ENCODE results near the gene EIF2B5.
"Not testable (repeated sequence)": the region's sequence is repeated elsewhere in the genome, so short reads cannot be mapped to it uniquely, and the experiment has no call there.

Gene EIF2B5

GRCh38 chr3:184149123-184149522, 14.0 kb downstream of the EIF2B5 start:
- no peak overlapping the region for H2AFZ ChIP-seq (ENCODE audit: low read length)
- no peaks in the 10 kb centered on the region for H4K20me1 ChIP-seq (ENCODE audit: insufficient read depth, low read length)
- H3K27ac ChIP-seq (ENCODE audit: low read depth, low read length, poor library complexity, severe bottlenecking): no peak overlapping the region
- no peaks in the 10 kb centered on the region for H3K79me2 ChIP-seq (ENCODE audit: insufficient read depth, low read length)
- no peaks in the 10 kb centered on the region for H3K27me3 ChIP-seq (ENCODE audit: insufficient read depth, low read length)
- no peak overlapping the region for H3K4me3 ChIP-seq (ENCODE audit: low read depth, low read length, poor library complexity, severe bottlenecking)
- no peak overlapping the region for H3K4me2 ChIP-seq (ENCODE audit: low read length)
- H3K4me1 ChIP-seq (ENCODE audit: insufficient read depth, low read length, severe bottlenecking): peaks cover 12% of the 10 kb centered on the region
- no peak for TF ChIP-seq EZH2 (IDR thresholded peaks at IDR 0.05; ENCODE audit: borderline replicate concordance, low read length)
- no peak for TF ChIP-seq CTCF (IDR thresholded peaks at IDR 0.05; ENCODE audit: low read length)
- no peaks in the 10 kb centered on the region for H3K9me3 ChIP-seq (ENCODE audit: low read length)
- no peaks in the 10 kb centered on the region for H3K9me2 ChIP-seq (ENCODE audit: low read depth, low read length)
- 0 out of 2 replicates have a peak, but pooled peaks cover 3% of the 10 kb centered on the region for H3F3A ChIP-seq (ENCODE audit: insufficient read depth, low read length)
- no peak overlapping the region for H3K9ac ChIP-seq (ENCODE audit: low read length)
- H3K36me3 ChIP-seq (ENCODE audit: insufficient read depth, low read length): peaks cover 30% of the 10 kb centered on the region

GRCh38 chr3:184149770-184150169, 14.6 kb downstream of the EIF2B5 start:
- H3K9me3 ChIP-seq (ENCODE audit: low read length); H2AFZ ChIP-seq (ENCODE audit: low read length); H3K27ac ChIP-seq (ENCODE audit: low read depth, low read length, poor library complexity, severe bottlenecking); H3K79me2 ChIP-seq (ENCODE audit: insufficient read depth, low read length); H3K4me2 ChIP-seq (ENCODE audit: low read length); H3K9me2 ChIP-seq (ENCODE audit: low read depth, low read length); H4K20me1 ChIP-seq (ENCODE audit: insufficient read depth, low read length); H3K4me3 ChIP-seq (ENCODE audit: low read depth, low read length, poor library complexity, severe bottlenecking); H3F3A ChIP-seq (ENCODE audit: insufficient read depth, low read length); H3K9ac ChIP-seq (ENCODE audit: low read length); H3K27me3 ChIP-seq (ENCODE audit: insufficient read depth, low read length): not testable (repeated sequence)
- TF ChIP-seq CTCF (IDR thresholded peaks at IDR 0.05; ENCODE audit: low read length): peak; percentile 56
- peaks cover 16% of the 10 kb centered on the region for H3K4me1 ChIP-seq (ENCODE audit: insufficient read depth, low read length, severe bottlenecking)
- peaks cover 24% of the 10 kb centered on the region for H3K36me3 ChIP-seq (ENCODE audit: insufficient read depth, low read length)

- H3K79me2 ChIP-seq (ENCODE audit: insufficient read depth, low read length): peaks cover 19% of the 10 kb centered on the region
Observed at GRCh38 chr3:184154885-184155643, 19.9 kb downstream of the EIF2B5 start, which contains the start of gene DVL3. TSS of gene DVL3 (plus strand) at chr3:184155377. CDS start at chr3:184155636, 259 bp downstream.

More at GRCh38 chr3:184154885-184155643, 19.9 kb downstream of the EIF2B5 start, which contains the start of gene DVL3:
- Histone ChIP-seq H3K4me2 (ENCODE audit: low read length) (peak within 1 kb of the TSS; percentile 95), H3F3A (ENCODE audit: insufficient read depth, low read length) (peaks cover 3% of the 10 kb centered on the region; the same call in 1 of the 2 replicates), H3K27me3 (ENCODE audit: insufficient read depth, low read length) (no peaks in the 10 kb centered on the region), H2AFZ (ENCODE audit: low read length) (peak within 1 kb of the TSS; percentile 95), H3K9me3 (ENCODE audit: low read length) (no peaks in the 10 kb centered on the region), H3K27ac (ENCODE audit: low read depth, low read length, poor library complexity, severe bottlenecking) (peak within 1 kb of the TSS; percentile 74), H3K9ac (ENCODE audit: low read length) (peak within 1 kb of the TSS; percentile 95), H4K20me1 (ENCODE audit: insufficient read depth, low read length) (no peaks in the 10 kb centered on the region), H3K36me3 (ENCODE audit: insufficient read depth, low read length) (no peaks in the 10 kb centered on the region), H3K4me1 (ENCODE audit: insufficient read depth, low read length, severe bottlenecking) (peaks cover 33% of the 10 kb centered on the region), H3K9me2 (ENCODE audit: low read depth, low read length) (no peaks in the 10 kb centered on the region), H3K4me3 (ENCODE audit: low read depth, low read length, poor library complexity, severe bottlenecking) (peak within 1 kb of the TSS; percentile 98)
- TF ChIP-seq EZH2 (IDR thresholded peaks at IDR 0.05; ENCODE audit: borderline replicate concordance, low read length) (no peak), CTCF (IDR thresholded peaks at IDR 0.05; ENCODE audit: low read length) (no peak)
